ENCODE data around the gene FPR1. TPM values are rescaled to one million over a fixed set of nuclear protein-coding genes. Genes with fewer than 3 reads are reported as not detected.

The FPR1 gene
- total and polyA plus RNA-seq, 2 of the 13 experiments (the other 11 are each of a cell fraction or from before 2014, with no cell fraction given), result not detected

DNA sequence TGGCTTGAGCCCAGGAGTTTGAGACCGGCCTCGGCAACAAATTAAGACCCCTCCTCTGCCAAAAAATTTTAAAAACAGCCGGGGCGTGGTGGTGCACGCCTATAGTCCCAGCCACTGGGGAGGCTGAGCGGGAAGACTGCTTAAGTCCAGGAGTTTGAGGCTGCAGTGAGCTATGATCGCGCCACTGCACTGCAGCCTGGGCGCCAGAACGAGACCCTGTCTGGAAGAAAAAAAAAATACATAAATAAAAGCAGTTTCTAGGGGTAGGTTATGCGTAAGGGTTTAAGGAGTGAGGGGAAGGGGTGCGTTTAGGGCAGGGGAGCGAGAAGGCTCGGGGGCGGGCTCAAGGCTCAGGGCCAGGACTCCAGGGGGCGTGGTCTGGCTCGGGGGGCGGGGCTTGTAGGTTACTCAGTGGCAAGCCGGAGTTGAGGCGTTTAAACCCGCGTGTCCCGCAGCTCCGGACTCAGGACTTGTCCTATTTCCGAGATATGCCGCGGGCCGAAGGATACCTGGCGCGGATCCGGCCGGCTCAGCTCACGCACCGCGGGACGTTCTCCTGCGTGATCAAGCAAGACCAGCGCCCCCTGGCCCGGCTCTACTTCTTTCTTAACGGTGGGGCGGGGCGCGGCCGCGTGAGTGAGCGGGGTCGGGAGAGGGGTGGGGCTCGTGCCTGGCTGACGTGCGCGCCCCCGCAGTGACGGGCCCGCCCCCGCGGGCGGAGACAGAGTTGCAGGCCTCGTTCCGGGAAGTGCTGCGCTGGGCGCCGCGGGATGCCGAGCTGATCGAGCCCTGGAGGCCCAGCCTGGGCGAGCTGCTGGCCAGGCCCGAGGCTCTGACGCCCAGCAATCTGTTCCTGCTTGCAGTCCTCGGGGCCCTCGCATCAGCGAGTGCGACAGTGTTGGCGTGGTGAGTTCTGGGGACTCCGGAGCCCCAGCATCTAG is 47.8 kb downstream of the FPR1 start (continued):
- TF ChIP-seq, protein P1, sequence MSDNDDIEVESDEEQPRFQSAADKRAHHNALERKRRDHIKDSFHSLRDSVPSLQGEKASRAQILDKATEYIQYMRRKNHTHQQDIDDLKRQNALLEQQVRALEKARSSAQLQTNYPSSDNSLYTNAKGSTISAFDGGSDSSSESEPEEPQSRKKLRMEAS (IDR thresholded peaks at IDR 0.05), result 0 out of 2 replicates have a peak, but pooled peaks have one; percentile 16
- no peak for TF ChIP-seq GATAD1 (CRISPR knock-in tag; IDR thresholded peaks at IDR 0.05)
- TF ChIP-seq, protein P2, sequence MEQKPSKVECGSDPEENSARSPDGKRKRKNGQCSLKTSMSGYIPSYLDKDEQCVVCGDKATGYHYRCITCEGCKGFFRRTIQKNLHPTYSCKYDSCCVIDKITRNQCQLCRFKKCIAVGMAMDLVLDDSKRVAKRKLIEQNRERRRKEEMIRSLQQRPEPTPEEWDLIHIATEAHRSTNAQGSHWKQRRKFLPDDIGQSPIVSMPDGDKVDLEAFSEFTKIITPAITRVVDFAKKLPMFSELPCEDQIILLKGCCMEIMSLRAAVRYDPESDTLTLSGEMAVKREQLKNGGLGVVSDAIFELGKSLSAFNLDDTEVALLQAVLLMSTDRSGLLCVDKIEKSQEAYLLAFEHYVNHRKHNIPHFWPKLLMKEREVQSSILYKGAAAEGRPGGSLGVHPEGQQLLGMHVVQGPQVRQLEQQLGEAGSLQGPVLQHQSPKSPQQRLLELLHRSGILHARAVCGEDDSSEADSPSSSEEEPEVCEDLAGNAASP (CRISPR knock-in tag; IDR thresholded peaks at IDR 0.05; ENCODE audit: borderline replicate concordance), result 0 out of 2 replicates have a peak, but pooled peaks have one; percentile 39
- 0 out of 2 replicates have a peak, but pooled peaks have one; percentile 26 for TF ChIP-seq ZSCAN9 (CRISPR knock-in tag; IDR thresholded peaks at IDR 0.05; ENCODE audit: borderline replicate concordance)
- no peak for TF ChIP-seq ZNF224 (CRISPR knock-in tag; IDR thresholded peaks at IDR 0.05)
- no peak for TF ChIP-seq ARHGAP35 (CRISPR knock-in tag; IDR thresholded peaks at IDR 0.05; ENCODE audit: borderline replicate concordance)
- no peak for TF ChIP-seq ZNF20 (CRISPR knock-in tag; IDR thresholded peaks at IDR 0.05)
- TF ChIP-seq DBP (CRISPR knock-in tag; IDR thresholded peaks at IDR 0.05; ENCODE audit: not compliant biosample characterization), result no peak
- TF ChIP-seq UBTF (CRISPR knock-in tag; IDR thresholded peaks at IDR 0.05), result peak; percentile 64; the same call in 1 of the 2 replicates
- TF ChIP-seq ZNF101 (CRISPR knock-in tag; IDR thresholded peaks at IDR 0.05; ENCODE audit: borderline replicate concordance, low read depth), result no peak
- peak; percentile 50; the same call in 1 of the 2 replicates for TF ChIP-seq SP5 (CRISPR knock-in tag; IDR thresholded peaks at IDR 0.05; ENCODE audit: borderline replicate concordance, low read depth)
- peak; percentile 83; the same call in 1 of the 2 replicates for TF ChIP-seq ZNF331 (CRISPR knock-in tag; IDR thresholded peaks at IDR 0.05)
- TF ChIP-seq, protein P3, sequence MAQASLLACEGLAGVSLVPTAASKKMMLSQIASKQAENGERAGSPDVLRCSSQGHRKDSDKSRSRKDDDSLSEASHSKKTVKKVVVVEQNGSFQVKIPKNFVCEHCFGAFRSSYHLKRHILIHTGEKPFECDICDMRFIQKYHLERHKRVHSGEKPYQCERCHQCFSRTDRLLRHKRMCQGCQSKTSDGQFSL (CRISPR knock-in tag; IDR thresholded peaks at IDR 0.05), result no peak
- TF ChIP-seq, protein P4, sequence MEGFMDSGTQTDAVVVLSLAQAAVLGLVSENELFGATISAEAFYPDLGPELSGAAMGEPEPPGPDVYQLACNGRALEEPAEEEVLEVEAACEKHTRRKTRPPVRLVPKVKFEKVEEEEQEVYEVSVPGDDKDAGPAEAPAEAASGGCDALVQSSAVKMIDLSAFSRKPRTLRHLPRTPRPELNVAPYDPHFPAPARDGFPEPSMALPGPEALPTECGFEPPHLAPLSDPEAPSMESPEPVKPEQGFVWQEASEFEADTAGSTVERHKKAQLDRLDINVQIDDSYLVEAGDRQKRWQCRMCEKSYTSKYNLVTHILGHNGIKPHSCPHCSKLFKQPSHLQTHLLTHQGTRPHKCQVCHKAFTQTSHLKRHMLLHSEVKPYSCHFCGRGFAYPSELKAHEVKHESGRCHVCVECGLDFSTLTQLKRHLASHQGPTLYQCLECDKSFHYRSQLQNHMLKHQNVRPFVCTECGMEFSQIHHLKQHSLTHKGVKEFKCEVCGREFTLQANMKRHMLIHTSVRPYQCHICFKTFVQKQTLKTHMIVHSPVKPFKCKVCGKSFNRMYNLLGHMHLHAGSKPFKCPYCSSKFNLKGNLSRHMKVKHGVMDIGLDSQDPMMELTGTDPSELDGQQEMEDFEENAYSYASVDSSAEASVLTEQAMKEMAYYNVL (CRISPR knock-in tag; IDR thresholded peaks at IDR 0.05; ENCODE audit: borderline replicate concordance), result 0 out of 2 replicates have a peak, but pooled peaks have one; percentile 19
- TF ChIP-seq EED (CRISPR knock-in tag; IDR thresholded peaks at IDR 0.05), result no peak
- no peak for TF ChIP-seq TBX2 (CRISPR knock-in tag; IDR thresholded peaks at IDR 0.05; ENCODE audit: borderline replicate concordance)
